Stimulated activated CD8-positive, alpha-beta memory T cell treated with anti-CD3 and anti-CD28 coated beads, Interleukin-7, amount 100 ng/mL, for 4 hours (primary cell): Measurements from ENCODE around the gene INTS2.
"Not testable (repeated sequence)": the region's sequence is repeated elsewhere in the genome, so short reads cannot be mapped to it uniquely, and the experiment has no call there.

ENCODE experiments used
- DNase-seq, 2 donors: peaks; one replicate each; pipeline ENCODE4 v3.0.0-alpha.2; 2020; ENCODE audit warnings: low read depth in 2 of 2

INTS2 gene

DNA sequence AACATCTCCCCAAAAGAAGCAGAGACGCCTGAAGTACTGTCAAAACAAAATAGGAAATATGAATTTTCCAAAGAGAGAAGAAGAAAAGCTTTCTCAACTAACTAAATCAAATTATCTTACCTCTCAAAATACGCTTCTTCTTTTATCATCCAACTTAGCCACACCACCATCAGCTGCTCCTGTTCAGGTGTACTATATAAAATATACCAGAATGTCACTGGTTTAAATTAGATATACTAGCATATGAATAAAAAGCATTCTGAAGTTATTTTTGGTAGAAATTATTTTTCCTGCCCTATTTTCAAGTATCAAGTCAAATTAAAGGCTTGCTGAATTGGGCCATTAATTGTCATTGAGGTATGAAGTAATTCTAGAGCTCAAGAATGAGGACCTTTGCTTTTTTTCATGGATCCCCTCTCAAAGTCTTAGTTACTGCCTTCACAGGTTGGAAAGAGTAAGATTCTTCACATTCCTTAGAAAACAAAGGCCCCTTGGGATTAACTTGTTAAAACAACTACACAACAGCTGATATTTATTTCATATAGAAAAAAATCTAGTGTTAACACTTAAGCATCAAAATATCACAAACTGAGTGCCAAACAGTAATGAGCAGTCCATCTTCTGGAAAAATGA lies 30.1 kb downstream of the INTS2 start:
- no peak for DNase-seq

GRCh38 chr17:61895391-61895790 lies 32.4 kb downstream of the INTS2 start:
- DNase-seq, result no peak

DNA sequence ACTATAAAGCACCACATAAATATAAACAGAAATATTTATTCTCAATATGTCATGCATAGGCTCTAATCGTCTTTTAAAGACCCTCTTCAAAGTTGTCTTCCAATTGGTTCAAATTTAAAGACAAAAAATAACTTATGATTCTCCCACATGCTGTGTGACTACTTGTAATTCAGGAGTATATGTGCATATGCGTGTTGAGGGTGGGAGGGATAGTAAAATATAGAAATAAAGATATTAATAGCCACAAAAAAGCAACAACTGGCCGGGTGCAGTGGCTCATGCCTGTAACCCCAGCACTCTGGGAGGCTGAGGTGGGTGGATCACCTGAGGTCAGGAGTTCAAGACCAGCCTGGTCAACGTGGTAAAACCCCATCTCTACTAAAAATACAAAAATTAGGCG lies 33.5 kb downstream of the INTS2 start:
- not testable (repeated sequence) for DNase-seq

- not testable (repeated sequence) for DNase-seq
Measured at GRCh38 chr17:61887733-61888132, 40.0 kb downstream of the INTS2 start.

GRCh38 chr17:61885865-61886264 lies 41.9 kb downstream of the INTS2 start:
- DNase-seq, result not testable (repeated sequence)

DNA sequence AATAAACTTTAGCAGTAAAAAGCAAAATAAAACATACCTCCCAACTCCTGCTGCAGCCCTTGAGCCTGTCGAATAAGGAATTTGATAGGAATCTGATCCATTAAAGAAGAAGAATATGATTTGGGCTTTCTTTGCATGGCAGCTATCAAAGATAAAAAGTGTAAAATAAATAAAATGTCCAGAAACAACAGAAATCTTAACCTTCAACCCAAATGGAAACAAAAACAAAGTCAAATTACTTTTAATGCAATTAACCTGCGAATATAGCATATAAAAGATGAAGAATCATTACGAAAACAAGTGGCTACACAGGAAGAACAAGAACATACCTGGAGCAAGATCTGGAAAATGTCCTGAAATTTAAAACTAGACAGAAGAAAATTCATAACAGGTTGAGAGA lies 42.9 kb downstream of the INTS2 start:
- no peak for DNase-seq

DNA sequence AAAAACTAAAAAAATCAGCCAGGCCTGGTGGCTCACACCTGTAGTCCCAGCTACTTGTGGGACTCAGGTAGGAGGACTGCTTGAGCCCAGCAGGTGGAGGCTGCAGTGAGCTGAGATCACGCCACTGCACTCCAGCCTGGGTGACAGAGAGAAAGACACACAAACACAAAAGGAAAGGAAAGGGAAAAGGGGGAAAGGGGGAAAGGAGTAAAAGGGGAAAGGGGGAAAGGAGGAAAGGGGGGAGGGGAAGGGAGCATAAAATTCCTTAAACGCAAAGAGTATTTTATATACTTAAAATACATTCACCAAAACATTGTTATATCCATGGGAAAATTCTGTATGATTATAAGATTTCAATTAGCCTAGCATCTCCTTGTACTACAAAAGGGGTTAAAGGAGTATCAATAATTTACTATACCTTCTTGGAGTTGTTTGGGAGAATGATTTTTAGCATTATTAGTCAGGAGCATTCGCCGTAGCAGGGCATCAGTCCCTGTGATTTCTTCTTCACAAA lies 47.1 kb downstream of the INTS2 start:
- DNase-seq, result no peak

DNA sequence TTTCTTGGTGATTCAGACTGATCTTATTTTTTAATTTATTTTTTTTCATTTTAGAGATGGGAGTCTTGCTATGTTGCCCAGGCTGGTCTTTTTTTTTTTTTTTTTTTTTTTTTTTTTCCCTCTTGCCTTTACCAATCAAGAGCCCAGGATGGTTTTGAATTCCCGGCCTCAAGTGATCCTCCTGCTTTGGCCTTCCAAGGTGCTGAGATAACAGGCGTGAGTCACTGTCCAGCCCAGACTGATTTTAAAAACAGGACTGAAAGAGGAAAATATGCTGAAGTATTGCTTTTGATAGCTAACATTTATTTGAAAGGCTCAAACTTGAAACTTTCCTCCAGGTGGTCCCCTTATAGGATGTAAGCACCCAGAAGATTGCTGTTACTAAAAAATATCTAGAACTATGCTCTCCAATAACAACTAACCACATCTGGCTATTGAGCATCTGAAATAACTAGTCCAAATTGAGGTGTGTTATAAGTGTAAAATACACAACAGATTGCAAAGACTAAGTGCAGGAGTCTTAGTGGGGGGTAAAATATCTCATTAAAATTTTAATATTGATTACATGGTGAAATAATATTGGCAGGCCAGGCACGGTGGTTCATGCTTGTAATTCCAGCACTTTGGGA lies 48.7 kb downstream of the INTS2 start:
- no peak for DNase-seq

DNA sequence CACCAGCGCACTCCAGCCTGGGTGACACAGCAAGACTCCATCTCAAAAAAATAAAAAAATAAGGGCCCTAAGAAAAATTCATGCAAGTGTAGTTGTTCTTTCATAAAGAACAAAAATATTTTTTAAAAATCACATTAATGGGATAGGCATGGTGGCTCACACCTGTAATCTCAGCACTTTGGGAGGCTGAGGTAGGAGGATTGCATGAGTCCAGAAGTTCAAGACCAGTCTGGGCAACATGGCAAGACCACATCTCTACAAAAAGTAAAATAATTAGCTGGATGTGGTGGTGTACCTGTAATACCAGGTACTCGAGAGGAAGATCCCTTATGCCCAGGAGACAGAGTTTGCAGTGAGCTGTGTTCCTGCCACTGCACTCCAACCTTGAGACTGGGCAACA lies 49.3 kb downstream of the INTS2 start:
- DNase-seq, result no peak

GRCh38 chr17:61877837-61878236 lies 49.9 kb downstream of the INTS2 start:
- no peak for DNase-seq

DNA sequence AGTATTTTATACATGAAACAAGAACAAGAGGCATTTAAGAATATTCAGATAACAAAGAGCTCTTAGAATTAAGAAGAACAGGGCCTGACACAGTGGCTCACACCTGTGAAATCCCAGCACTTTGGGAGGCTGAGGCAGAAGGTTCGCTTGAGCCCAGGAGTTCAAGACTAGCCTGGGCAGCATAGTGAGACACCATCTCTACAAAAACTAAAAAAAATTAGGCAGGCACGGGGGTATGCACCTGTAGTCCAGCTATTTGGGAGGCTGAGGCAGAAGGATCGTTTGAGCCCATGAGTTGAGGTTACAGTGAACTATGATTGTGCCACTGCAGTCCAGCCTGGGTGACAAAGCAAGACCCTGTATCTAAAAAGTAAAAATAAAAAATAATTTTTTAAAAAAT lies 52.0 kb downstream of the INTS2 start:
- DNase-seq, result no peak

GRCh38 chr17:61875285-61875684 lies 52.5 kb downstream of the INTS2 start:
- no peak for DNase-seq

DNA sequence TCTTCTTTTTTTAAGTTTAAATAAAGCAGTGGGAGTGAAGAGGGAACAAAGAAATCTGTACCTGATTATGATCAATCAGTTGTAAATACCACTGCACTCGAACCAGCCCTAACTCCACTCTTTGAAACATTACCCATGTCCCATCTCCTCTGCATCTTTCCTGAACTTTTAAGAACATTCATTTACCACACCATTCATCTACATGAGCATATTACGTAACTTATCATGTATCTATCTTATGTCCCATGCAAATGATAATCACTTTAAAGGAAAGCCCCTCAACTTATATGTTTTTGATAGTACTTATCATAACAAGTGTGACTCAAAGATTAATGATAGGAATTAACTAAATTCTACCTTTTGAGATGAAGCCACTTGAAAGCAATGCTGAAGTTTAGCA lies 53.7 kb downstream of the INTS2 start:
- no peak for DNase-seq

DNA sequence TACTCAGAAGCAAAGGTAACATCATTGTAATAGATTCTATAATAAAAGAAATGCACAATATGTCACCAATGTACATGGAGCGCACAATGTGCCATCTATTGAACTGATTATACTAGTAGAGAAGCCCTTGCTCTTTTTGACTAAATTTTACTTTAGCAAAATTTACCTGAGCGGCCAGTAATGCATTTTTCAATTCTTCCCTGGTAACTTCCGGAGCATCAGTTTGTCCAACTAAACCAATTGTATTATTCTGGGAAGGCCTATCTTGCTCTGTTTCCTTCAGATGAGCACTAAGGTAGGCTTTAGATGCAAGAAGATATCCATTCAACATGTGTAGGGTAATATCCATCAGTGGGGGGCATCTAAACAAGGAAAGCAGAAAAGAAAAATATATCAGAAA lies 55.7 kb downstream of the INTS2 start:
- DNase-seq, result no peak

DNA sequence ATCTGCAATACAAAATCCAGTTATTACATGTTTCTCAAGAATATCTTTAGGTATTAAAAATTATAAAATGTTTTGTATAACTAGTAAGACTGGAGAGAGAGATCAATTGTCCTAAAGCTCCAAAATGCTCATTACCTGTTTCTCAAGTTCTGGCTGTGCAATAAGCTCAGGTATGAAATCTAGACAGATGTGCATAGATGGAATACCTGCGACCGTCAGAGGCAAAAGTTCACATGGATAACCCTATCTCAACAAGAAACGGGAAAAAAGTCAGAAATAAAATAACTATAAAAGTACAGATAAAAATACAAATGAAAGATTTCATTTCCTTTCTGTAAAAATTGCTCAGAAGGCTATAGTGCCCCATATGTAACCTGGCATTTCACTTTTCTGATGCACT lies 58.6 kb downstream of the INTS2 start:
- no peak for DNase-seq

GRCh38 chr17:61868074-61868473 lies 59.7 kb downstream of the INTS2 start:
- DNase-seq, result no peak

DNA sequence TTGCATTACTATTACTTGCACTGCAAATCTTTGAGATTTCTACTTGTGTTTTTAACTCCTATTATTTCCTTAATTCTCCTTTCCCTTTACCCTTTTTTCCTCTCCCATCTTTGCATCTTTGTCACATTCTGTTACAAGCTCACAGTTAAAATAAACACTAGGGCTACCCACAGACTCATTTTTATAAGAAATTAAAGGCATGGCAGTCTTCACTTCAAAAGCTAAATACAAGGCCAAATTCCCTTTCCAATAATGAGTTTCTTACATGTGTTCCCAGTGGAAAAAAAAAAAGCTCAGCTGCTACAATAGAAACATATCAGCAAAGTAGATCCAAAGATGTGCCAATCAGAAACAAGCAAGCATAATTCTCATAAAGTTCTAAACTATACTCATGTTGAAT lies 60.7 kb downstream of the INTS2 start:
- DNase-seq, result no peak

- DNase-seq, result no peak
Measured at GRCh38 chr17:61863801-61864126, 64.0 kb downstream of the INTS2 start.

GRCh38 chr17:61862975-61863800 lies 64.6 kb downstream of the INTS2 start, which contains the start of gene BRIP1:
Gene BRIP1 (minus strand): TSS chr17:61863528. CDS start chr17:61861539, 1,989 bp downstream.
- DNase-seq, result peak; percentile 79 to 80

GRCh38 chr17:61862105-61862574 lies 65.6 kb downstream of the INTS2 start:
- no peak for DNase-seq

- DNase-seq, result not testable (repeated sequence)
Measured at GRCh38 chr17:61860397-61860796, 67.4 kb downstream of the INTS2 start.

DNA sequence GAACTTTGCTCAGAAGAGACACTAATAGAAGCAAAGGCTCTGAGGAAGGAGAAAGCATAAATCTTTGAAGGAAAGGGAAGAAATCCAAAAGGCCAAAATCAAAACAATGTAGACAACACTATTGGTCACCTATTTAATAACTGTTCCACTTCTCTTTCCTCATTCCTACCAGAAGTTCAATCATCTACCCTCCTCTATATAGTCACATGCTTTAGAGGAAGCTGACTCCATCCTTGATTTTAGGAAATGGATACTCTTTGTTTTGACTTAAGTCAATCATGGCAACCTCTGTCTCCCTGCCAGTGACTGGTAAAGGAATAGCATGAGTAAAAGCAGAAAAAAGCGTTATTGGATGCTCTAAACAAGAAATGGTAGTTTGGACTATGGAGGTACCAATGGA lies 71.7 kb downstream of the INTS2 start:
- DNase-seq, result no peak

GRCh38 chr17:61852857-61853256 lies 74.9 kb downstream of the INTS2 start:
- no peak for DNase-seq
